Caco-2 (cell line): ENCODE results near the gene PROSER3. TPM values are rescaled to one million over a fixed set of nuclear protein-coding genes. Genes with fewer than 3 reads are reported as not detected.

Source experiments
- BruUV-seq: library from RNA; stranded (reverse); fragments of 400-500 nt; replicated peaks from 2 replicates; lab custom pipeline; 2021; lab: Mats Ljungman, UMichigan
- CTCF ChIA-PET: fragments of 300-600 bp; sonication (Branson Sonifier 250); formaldehyde crosslinking; loops from one replicate; lab custom pipeline; 2022; ENCODE audit warnings: antibody characterized with exemption; lab: Charles Lee
- POLR2A ChIA-PET: fragments of 300-600 bp; sonication (Branson Sonifier 250); formaldehyde crosslinking; loops from one replicate; lab custom pipeline; 2022; ENCODE audit warnings: antibody characterized with exemption; lab: Charles Lee
- DNase-seq, 2 experiments: peaks; one replicate each; pipeline versions ENCODE4 v3.0.0 to v3.0.0-alpha.2; 2020 to 2022
- H3K27me3 ChIP-seq: replicated peaks from 2 replicates; pipeline ENCODE4 v1.6.0; 2011; ENCODE audit warnings: low read length; ENCODE audit not compliant: control insufficient read depth, insufficient read depth
- H3K36me3 ChIP-seq: 2 replicates; pipeline ENCODE4 v1.5.1; 2011; ENCODE audit warnings: low read length; ENCODE audit not compliant: control insufficient read depth, insufficient read depth
- H3K4me1 ChIP-seq: fragments of 250-450 bp; sonication (Bioruptor Pico); 2 replicates; pipeline ENCODE4 v1.5.1; 2020; ENCODE audit warnings: mild to moderate bottlenecking
- H3K4me3 ChIP-seq: 2 replicates; pipeline ENCODE4 v1.5.1; 2011; ENCODE audit warnings: low read depth, mild to moderate bottlenecking, control low read depth, low read length
- H3K9me3 ChIP-seq: fragments of 250-450 bp; sonication (Bioruptor Pico); 2 replicates; pipeline ENCODE4 v1.5.1; 2020; ENCODE audit warnings: mild to moderate bottlenecking, moderate library complexity
- H3K27ac Mint-ChIP-seq: one replicate; pipeline ENCODE4 v1.8.0; 2022; ENCODE audit warnings: mixed read lengths; ENCODE audit not compliant: unreplicated experiment
- H3K27me3 Mint-ChIP-seq: one replicate; pipeline ENCODE4 v1.8.0; 2022; ENCODE audit warnings: mixed read lengths; ENCODE audit not compliant: insufficient read depth, unreplicated experiment
- H3K36me3 Mint-ChIP-seq: one replicate; pipeline ENCODE4 v1.8.0; 2022; ENCODE audit warnings: mild to moderate bottlenecking, mixed read lengths; ENCODE audit not compliant: insufficient read depth, unreplicated experiment
- H3K4me1 Mint-ChIP-seq: one replicate; pipeline ENCODE4 v1.8.0; 2022; ENCODE audit warnings: low read depth, mixed read lengths; ENCODE audit not compliant: unreplicated experiment
- H3K4me3 Mint-ChIP-seq: one replicate; pipeline ENCODE4 v1.8.0; 2022; ENCODE audit warnings: mild to moderate bottlenecking, moderate library complexity, mixed read lengths; ENCODE audit not compliant: unreplicated experiment
- H3K9me3 Mint-ChIP-seq: one replicate; pipeline ENCODE4 v1.8.0; 2022; ENCODE audit warnings: mixed read lengths; ENCODE audit not compliant: unreplicated experiment
- intact Hi-C: fragments of 100-400 bp; cut with micrococcal nuclease; formaldehyde crosslinking; loops from one replicate; pipeline ENCODE4 v1.10.0; 2022; ENCODE audit not compliant: unreplicated experiment
- total RNA-seq: library from RNA; stranded (reverse); gene quantifications from 2 replicates; pipeline ENCODE4 v1.2.3, GENCODE V29; 2022
- TF ChIP-seq, protein P1 (sequence below), 2 experiments: fragments of 200-600 bp in 1 of 2; IDR thresholded peaks; 1 replicate in 1 of 2; 2 replicates in 1 of 2; pipeline versions ENCODE4 v1.5.1 to v1.8.0; 2011 to 2022; ENCODE audit warnings: antibody characterized with exemption in 1 of 2, control low read depth in 1 of 2, inconsistent platforms in 1 of 2, low read depth in 1 of 2, low read length in 1 of 2, mild to moderate bottlenecking in 1 of 2, moderate library complexity in 1 of 2; ENCODE audit not compliant: insufficient read depth in 1 of 2, severe bottlenecking in 1 of 2, unreplicated experiment in 1 of 2

The PROSER3 gene
- total RNA-seq, 1 experiment from 2014 or later = 34.6 TPM

DNA sequence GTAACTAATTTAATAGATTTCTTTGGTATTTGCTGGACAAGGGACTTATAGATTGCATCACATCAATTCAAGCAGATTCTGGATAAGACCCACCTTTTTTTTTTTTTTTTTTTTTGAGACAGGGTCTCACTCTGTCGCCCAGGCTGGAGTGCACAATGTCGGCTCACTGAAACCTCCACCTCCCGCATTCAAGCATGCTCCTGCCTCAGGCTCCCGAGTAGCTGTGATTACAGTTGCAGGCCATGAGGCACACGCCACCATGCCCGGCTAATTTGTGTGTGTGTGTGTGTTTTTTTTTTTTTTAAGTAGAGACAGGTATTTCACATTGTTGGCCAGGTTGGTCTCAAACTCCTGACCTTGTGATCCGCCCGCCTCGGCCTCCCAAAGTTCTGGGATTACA is 58.9 kb downstream of the PROSER3 start:
- TF ChIP-seq, protein P1, sequence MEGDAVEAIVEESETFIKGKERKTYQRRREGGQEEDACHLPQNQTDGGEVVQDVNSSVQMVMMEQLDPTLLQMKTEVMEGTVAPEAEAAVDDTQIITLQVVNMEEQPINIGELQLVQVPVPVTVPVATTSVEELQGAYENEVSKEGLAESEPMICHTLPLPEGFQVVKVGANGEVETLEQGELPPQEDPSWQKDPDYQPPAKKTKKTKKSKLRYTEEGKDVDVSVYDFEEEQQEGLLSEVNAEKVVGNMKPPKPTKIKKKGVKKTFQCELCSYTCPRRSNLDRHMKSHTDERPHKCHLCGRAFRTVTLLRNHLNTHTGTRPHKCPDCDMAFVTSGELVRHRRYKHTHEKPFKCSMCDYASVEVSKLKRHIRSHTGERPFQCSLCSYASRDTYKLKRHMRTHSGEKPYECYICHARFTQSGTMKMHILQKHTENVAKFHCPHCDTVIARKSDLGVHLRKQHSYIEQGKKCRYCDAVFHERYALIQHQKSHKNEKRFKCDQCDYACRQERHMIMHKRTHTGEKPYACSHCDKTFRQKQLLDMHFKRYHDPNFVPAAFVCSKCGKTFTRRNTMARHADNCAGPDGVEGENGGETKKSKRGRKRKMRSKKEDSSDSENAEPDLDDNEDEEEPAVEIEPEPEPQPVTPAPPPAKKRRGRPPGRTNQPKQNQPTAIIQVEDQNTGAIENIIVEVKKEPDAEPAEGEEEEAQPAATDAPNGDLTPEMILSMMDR (IDR thresholded peaks at IDR 0.05; ENCODE audit: insufficient read depth in 1 of 2, low read depth in 1 of 2, low read length in 1 of 2, severe bottlenecking in 1 of 2, unreplicated experiment in 1 of 2) = no peak
- no peaks in the 10 kb centered on the region for H3K36me3 ChIP-seq
- H3K4me3 Mint-ChIP-seq = no peak overlapping the region
- ChIA-PET CTCF (no interaction called here), POLR2A (no interaction called here)
- H3K4me1 Mint-ChIP-seq = no peaks in the 10 kb centered on the region
- no TSS peak for BruUV-seq
- H3K9me3 ChIP-seq = no peaks in the 10 kb centered on the region
- peaks cover 10% of the 10 kb centered on the region for H3K4me1 ChIP-seq
- DNase-seq = no peak
- H3K4me3 ChIP-seq = no peak overlapping the region
- H3K27me3 Mint-ChIP-seq = peaks cover 2% of the 10 kb centered on the region
- H3K27ac Mint-ChIP-seq = no peak overlapping the region
- no peaks in the 10 kb centered on the region for H3K27me3 ChIP-seq
- peaks cover 6% of the 10 kb centered on the region for H3K36me3 Mint-ChIP-seq
- no peaks in the 10 kb centered on the region for H3K9me3 Mint-ChIP-seq
- intact Hi-C loops = no loop called here

- no TSS peak for BruUV-seq
- ChIA-PET CTCF (interaction anchor here (0.7 to 2.0 kb wide), 3 partner anchors 73 to 124 kb away, joined by 5 to 9 read pairs (median 8); partner anchors contain the start of genes PSENEN and U2AF1L4), POLR2A (no interaction called here)
- intact Hi-C loops = no loop called here
- no peaks in the 10 kb centered on the region for H3K9me3 Mint-ChIP-seq
- H3K27me3 ChIP-seq = no peaks in the 10 kb centered on the region
- H3K4me1 Mint-ChIP-seq = no peaks in the 10 kb centered on the region
- H3K36me3 Mint-ChIP-seq = peaks cover 6% of the 10 kb centered on the region
- H3K9me3 ChIP-seq = no peaks in the 10 kb centered on the region
- peaks cover 4% of the 10 kb centered on the region; the same call in 1 of the 2 replicates for H3K4me1 ChIP-seq
- TF ChIP-seq, protein P1 (IDR thresholded peaks at IDR 0.05; ENCODE audit: insufficient read depth in 1 of 2, low read depth in 1 of 2, low read length in 1 of 2, severe bottlenecking in 1 of 2, unreplicated experiment in 1 of 2) = no peak
- no peak for DNase-seq
- H3K27me3 Mint-ChIP-seq = peaks cover 2% of the 10 kb centered on the region
- no peak overlapping the region for H3K4me3 Mint-ChIP-seq
- H3K27ac Mint-ChIP-seq = no peak overlapping the region
- no peaks in the 10 kb centered on the region for H3K36me3 ChIP-seq
- no peak overlapping the region for H3K4me3 ChIP-seq
Measured at GRCh38 chr19:35818445-35818844, 60.5 kb downstream of the PROSER3 start.

Other genes starting within 250 kb of the PROSER3 start
- gene DMKN, start 244.5 kb upstream of the PROSER3 start, total RNA-seq = 341 and 354 TPM in 2 replicates
- gene SBSN, start 229.9 kb upstream of the PROSER3 start, total RNA-seq = not detected in 2 replicates
- gene GAPDHS, start 224.7 kb upstream of the PROSER3 start, total RNA-seq = not detected in 2 replicates
- gene TMEM147, start 212.6 kb upstream of the PROSER3 start, total RNA-seq = 126 and 140 TPM in 2 replicates
- gene ATP4A, start 194.5 kb upstream of the PROSER3 start, total RNA-seq = not detected in 2 replicates
- not detected in 2 replicates for gene PMIS2, start 172.0 kb upstream of the PROSER3 start, total RNA-seq
- gene HAUS5, start 145.4 kb upstream of the PROSER3 start, total RNA-seq = 26.4 and 27.9 TPM in 2 replicates
- gene RBM42, start 129.1 kb upstream of the PROSER3 start, total RNA-seq = 140 and 165 TPM in 2 replicates
- gene ETV2, start 116.4 kb upstream of the PROSER3 start, total RNA-seq = 0.77 and 1.3 TPM in 2 replicates
- gene COX6B1, start 109.9 kb upstream of the PROSER3 start, total RNA-seq = 551 and 639 TPM in 2 replicates
- gene UPK1A, start 91.7 kb upstream of the PROSER3 start, total RNA-seq = not detected in 2 replicates
- gene ZBTB32, start 53.6 kb upstream of the PROSER3 start, total RNA-seq = not detected in 2 replicates
- gene KMT2B, start 40.2 kb upstream of the PROSER3 start, total RNA-seq = 54.2 and 62.6 TPM in 2 replicates
- gene IGFLR1, start 15.7 kb upstream of the PROSER3 start, total RNA-seq = 10.1 and 11.3 TPM in 2 replicates
- 21.3 and 24.6 TPM in 2 replicates for gene U2AF1L4, start 12.8 kb upstream of the PROSER3 start, total RNA-seq
- gene PSENEN, start 12.5 kb upstream of the PROSER3 start, total RNA-seq = 70.2 and 70.5 TPM in 2 replicates
- gene LIN37, start 9.6 kb upstream of the PROSER3 start, total RNA-seq = 8.1 and 10.2 TPM in 2 replicates
- gene HSPB6, start 1.1 kb upstream of the PROSER3 start, total RNA-seq = 0.48 and 0.81 TPM in 2 replicates
- gene ARHGAP33, start 17.4 kb downstream of the PROSER3 start, total RNA-seq = 17.8 and 18.3 TPM in 2 replicates
- gene PRODH2, start 54.7 kb downstream of the PROSER3 start, total RNA-seq = 0.28 TPM in 1 of 2 replicates, not detected in the other
- gene NPHS1, start 94.3 kb downstream of the PROSER3 start, total RNA-seq = not detected in 2 replicates
- 0.14 TPM in 1 of 2 replicates, not detected in the other for gene KIRREL2, start 98.7 kb downstream of the PROSER3 start, total RNA-seq
- gene APLP1, start 110.4 kb downstream of the PROSER3 start, total RNA-seq = 4.6 and 6.5 TPM in 2 replicates
- gene NFKBID, start 142.4 kb downstream of the PROSER3 start, total RNA-seq = 8.0 and 10.5 TPM in 2 replicates
- not detected in 2 replicates for gene HCST, start 144.4 kb downstream of the PROSER3 start, total RNA-seq
- not detected in 2 replicates for gene TYROBP, start 150.1 kb downstream of the PROSER3 start, total RNA-seq
- 10.2 and 12.4 TPM in 2 replicates for gene LRFN3, start 178.2 kb downstream of the PROSER3 start, total RNA-seq
- gene SDHAF1, start 237.0 kb downstream of the PROSER3 start, total RNA-seq = 26.2 and 28.1 TPM in 2 replicates